GM12872 (cell line): ENCODE results near the gene ADAM22.

Experiments
- TF ChIP-seq, protein P1 (sequence below): IDR thresholded peaks from 3 replicates; pipeline ENCODE4 v1.5.1; 2011; ENCODE audit warnings: low read depth, mild to moderate bottlenecking, low read length, moderate library complexity; ENCODE audit not compliant: insufficient read depth

ADAM22 gene

DNA sequence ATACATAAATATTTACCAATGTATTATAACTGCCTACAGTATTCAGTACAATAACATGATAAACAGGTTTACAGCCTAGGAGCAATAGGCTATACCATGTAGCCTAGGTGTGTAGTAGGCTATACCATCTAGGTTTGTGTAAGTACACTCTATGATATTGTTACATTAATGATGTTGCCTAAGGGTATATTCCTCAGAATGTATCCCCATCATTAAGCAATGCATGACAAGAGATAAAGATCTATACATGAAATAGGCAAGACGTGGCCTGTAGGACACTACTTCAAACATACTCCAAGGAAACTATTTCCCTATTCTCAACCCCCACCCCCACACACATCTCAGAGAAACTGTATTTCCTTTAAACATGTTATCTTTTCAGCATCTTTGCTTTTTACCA, 15.3 kb upstream of the ADAM22 start:
- TF ChIP-seq, protein P1, sequence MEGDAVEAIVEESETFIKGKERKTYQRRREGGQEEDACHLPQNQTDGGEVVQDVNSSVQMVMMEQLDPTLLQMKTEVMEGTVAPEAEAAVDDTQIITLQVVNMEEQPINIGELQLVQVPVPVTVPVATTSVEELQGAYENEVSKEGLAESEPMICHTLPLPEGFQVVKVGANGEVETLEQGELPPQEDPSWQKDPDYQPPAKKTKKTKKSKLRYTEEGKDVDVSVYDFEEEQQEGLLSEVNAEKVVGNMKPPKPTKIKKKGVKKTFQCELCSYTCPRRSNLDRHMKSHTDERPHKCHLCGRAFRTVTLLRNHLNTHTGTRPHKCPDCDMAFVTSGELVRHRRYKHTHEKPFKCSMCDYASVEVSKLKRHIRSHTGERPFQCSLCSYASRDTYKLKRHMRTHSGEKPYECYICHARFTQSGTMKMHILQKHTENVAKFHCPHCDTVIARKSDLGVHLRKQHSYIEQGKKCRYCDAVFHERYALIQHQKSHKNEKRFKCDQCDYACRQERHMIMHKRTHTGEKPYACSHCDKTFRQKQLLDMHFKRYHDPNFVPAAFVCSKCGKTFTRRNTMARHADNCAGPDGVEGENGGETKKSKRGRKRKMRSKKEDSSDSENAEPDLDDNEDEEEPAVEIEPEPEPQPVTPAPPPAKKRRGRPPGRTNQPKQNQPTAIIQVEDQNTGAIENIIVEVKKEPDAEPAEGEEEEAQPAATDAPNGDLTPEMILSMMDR: no peak

- TF ChIP-seq, protein P1: no peak
Measured at GRCh38 chr7:87919875-87920274, 14.2 kb upstream of the ADAM22 start.

DNA sequence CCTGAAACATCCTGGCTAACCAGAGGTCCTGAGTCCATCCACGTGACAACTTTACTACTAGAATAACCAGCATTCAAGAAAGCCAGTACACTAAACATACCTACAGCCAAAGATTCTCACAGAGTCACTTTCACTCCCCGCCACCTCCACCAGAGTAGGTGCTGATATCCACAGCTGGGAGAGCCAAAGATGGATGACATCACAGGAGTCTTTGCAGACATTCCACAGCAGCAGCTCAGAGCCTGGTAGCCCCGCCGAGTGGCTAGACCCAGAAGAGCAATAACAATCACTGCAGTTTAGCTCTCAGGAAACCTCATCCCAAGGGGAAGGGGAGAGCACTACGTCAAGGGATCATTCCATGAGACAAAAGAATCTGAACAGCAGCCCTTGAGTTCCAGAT, 13.5 kb upstream of the ADAM22 start:
- TF ChIP-seq, protein P1: no peak

GRCh38 chr7:87926581-87927461, 7.2 kb upstream of the ADAM22 start:
- TF ChIP-seq, protein P1: peak; percentile 60

- TF ChIP-seq, protein P1: no peak
Measured at GRCh38 chr7:87933605-87933952, 472 bp upstream of the ADAM22 start.

DNA sequence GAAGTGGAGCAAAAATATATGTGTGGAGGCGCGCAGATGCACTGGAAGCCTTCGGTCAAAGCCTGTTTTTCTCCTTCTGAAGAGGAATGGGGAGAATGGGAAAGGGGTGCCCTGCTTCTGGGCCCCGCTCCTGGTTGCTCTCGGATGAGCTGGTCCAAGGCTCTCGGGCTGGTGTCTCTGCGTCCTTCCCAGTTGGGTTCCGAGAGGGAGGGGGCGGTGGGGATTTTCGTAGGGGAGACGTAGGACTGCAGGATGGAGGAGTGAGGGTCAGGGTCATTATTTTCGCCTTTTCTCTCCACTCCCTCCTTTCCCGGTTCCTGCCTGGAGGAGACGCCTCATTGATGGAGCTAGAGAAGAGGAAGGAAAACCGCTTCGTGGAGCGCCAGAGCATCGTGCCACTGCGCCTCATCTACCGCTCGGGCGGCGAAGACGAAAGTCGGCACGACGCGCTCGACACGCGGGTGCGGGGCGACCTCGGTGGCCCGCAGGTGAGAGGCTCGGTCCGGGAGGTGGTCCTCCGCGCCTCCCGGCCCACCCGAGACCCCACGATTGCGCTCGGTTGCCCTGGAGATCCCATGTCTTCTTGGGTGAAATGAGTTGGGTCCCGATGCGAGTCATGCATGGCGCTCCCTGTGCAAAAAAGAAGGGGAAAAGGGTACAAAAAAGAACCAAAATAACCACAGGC, 790 bp downstream of the ADAM22 start:
- TF ChIP-seq, protein P1: no peak

GRCh38 chr7:87935384-87935706, 1.3 kb downstream of the ADAM22 start:
- TF ChIP-seq, protein P1: no peak
